CD14-positive monocyte (primary cell): Measurements from ENCODE around the gene ZIC1. TPM values are rescaled to one million over a fixed set of nuclear protein-coding genes. Genes with fewer than 3 reads are reported as not detected.
A peak's percentile ranks its signal among the peaks of the same experiment; 100 is the strongest.

Source experiments
- DNase-seq, 3 donors: peaks; one replicate each; pipeline ENCODE4 v3.0.0-alpha.2; 2011 to 2022
- H2AFZ ChIP-seq: 2 replicates; pipeline ENCODE4 v1.6.0; 2012; ENCODE audit warnings: mild to moderate bottlenecking, low read depth, low read length, inconsistent platforms; ENCODE audit not compliant: insufficient read depth, poor library complexity, severe bottlenecking
- H3K27ac ChIP-seq, 2 donors: 1 replicate in 1 of 2; 2 replicates in 1 of 2; pipeline ENCODE4 v1.5.1; 2012 to 2013; ENCODE audit warnings: low read length in 2 of 2, control low read depth in 1 of 2, inconsistent platforms in 1 of 2, low read depth in 1 of 2, mild to moderate bottlenecking in 1 of 2
- H3K27me3 ChIP-seq, 2 donors: one replicate each; pipeline versions ENCODE4 v1.6.0 to v1.6.1; 2011 to 2013; ENCODE audit warnings: low read length in 2 of 2; ENCODE audit not compliant: control insufficient read depth in 2 of 2, insufficient read depth in 2 of 2
- H3K36me3 ChIP-seq, 2 donors: replicated peaks in 1 of 2; 1 replicate in 1 of 2; 2 replicates in 1 of 2; pipeline versions ENCODE4 v1.5.1 to v1.6.1; 2012 to 2013; ENCODE audit warnings: low read length in 2 of 2, control low read depth in 1 of 2, inconsistent platforms in 1 of 2, mild to moderate bottlenecking in 1 of 2; ENCODE audit not compliant: insufficient read depth in 2 of 2, control insufficient read depth in 1 of 2
- H3K4me1 ChIP-seq, 2 donors: 1 replicate in 1 of 2; 2 replicates in 1 of 2; pipeline versions ENCODE4 v1.5.1 to v1.6.1; 2012 to 2013; ENCODE audit warnings: low read length in 2 of 2, control low read depth in 1 of 2, inconsistent platforms in 1 of 2, mild to moderate bottlenecking in 1 of 2, moderate library complexity in 1 of 2; ENCODE audit not compliant: insufficient read depth in 2 of 2, control insufficient read depth in 1 of 2
- H3K4me2 ChIP-seq: replicated peaks from 2 replicates; pipeline ENCODE3; 2012; ENCODE audit warnings: low read length, moderate library complexity, mild to moderate bottlenecking; ENCODE audit not compliant: poor library complexity, severe bottlenecking; ENCODE audit errors: extremely low read depth
- H3K4me3 ChIP-seq, 3 experiments: fragments of 200-600 bp in 1 of 3; sonication (generic) in 1 of 3; replicated peaks in 1 of 3; 1 replicate in 2 of 3; 2 replicates in 1 of 3; pipeline ENCODE4 v1.5.1; 2011 to 2013; ENCODE audit warnings: low read length in 3 of 3, mild to moderate bottlenecking in 3 of 3, control low read depth in 2 of 3, low read depth in 2 of 3, inconsistent platforms in 1 of 3, moderate library complexity in 1 of 3
- H3K79me2 ChIP-seq: 2 replicates; pipeline ENCODE4 v1.6.0; 2012; ENCODE audit warnings: mild to moderate bottlenecking, control low read depth, inconsistent platforms, low read length, moderate library complexity; ENCODE audit not compliant: insufficient read depth
- H3K9ac ChIP-seq: 2 replicates; pipeline ENCODE4 v1.6.0; 2017; ENCODE audit warnings: low read length, mild to moderate bottlenecking; ENCODE audit not compliant: insufficient read depth, poor library complexity, severe bottlenecking
- H3K9me3 ChIP-seq, 2 donors: replicated peaks in 1 of 2; 1 replicate in 1 of 2; 2 replicates in 1 of 2; pipeline versions ENCODE4 v1.5.1 to v1.6.1; 2012 to 2013; ENCODE audit warnings: low read length in 2 of 2, control low read depth in 1 of 2; ENCODE audit not compliant: control insufficient read depth in 1 of 2, insufficient read depth in 1 of 2
- H4K20me1 ChIP-seq: 2 replicates; pipeline ENCODE4 v1.6.0; 2012; ENCODE audit warnings: mild to moderate bottlenecking, low read length, control low read depth, moderate library complexity; ENCODE audit not compliant: insufficient read depth
- H3K27ac Mint-ChIP-seq, 7 donors: one replicate each; pipeline ENCODE4 v1.8.0; 2020; ENCODE audit warnings: mild to moderate bottlenecking in 7 of 7, mixed read lengths in 7 of 7, moderate library complexity in 6 of 7, inconsistent platforms in 2 of 7
- H3K27me3 Mint-ChIP-seq, 3 donors: one replicate each; pipeline ENCODE4 v1.8.0; 2021 to 2022; ENCODE audit warnings: low read depth in 3 of 3, mild to moderate bottlenecking in 3 of 3, mixed read lengths in 3 of 3, moderate library complexity in 3 of 3, inconsistent platforms in 1 of 3
- H3K36me3 Mint-ChIP-seq, 2 donors: one replicate each; pipeline ENCODE4 v1.8.0; 2020; ENCODE audit warnings: mixed read lengths in 2 of 2, inconsistent platforms in 1 of 2, mild to moderate bottlenecking in 1 of 2
- H3K4me1 Mint-ChIP-seq: one replicate; pipeline ENCODE4 v1.8.0; 2020; ENCODE audit warnings: mild to moderate bottlenecking, mixed read lengths
- H3K4me3 Mint-ChIP-seq, 2 donors: one replicate each; pipeline ENCODE4 v1.8.0; 2020; ENCODE audit warnings: mild to moderate bottlenecking in 2 of 2, mixed read lengths in 2 of 2, moderate library complexity in 1 of 2
- H3K9me3 Mint-ChIP-seq, 7 donors: one replicate each; pipeline ENCODE4 v1.8.0; 2020 to 2022; ENCODE audit warnings: mixed read lengths in 7 of 7, mild to moderate bottlenecking in 6 of 7, moderate library complexity in 6 of 7, inconsistent platforms in 2 of 7
- WGBS: methylation state at CpG from one replicate; pipeline ENCODE4 v1.1.5; 2013; ENCODE audit warnings: missing lambda C conversion rate; ENCODE audit not compliant: insufficient coverage; 5-methylcytosine and 5-hydroxymethylcytosine counted together
- intact Hi-C, 2 donors: fragments of 100-400 bp; cut with micrococcal nuclease; formaldehyde crosslinking; loops; one replicate each; pipeline versions ENCODE4 v1.15.0 to v1.15.1; 2023
- polyA minus RNA-seq: library from RNA; depleted of rRNA, polyadenylated mRNA; stranded (reverse); fragments of >200 nt; gene quantifications from 2 replicates; pipeline ENCODE4 v1.2.3, GENCODE V29; 2012
- polyA plus RNA-seq, 3 donors: library from polyadenylated mRNA; depleted of rRNA in 1 of 3; unstranded in 2 of 3; stranded (reverse) in 1 of 3; fragments of 300-500 nt in 2 of 3; fragments of >200 nt in 1 of 3; fragmentation: Illumina TruSeq in 2 of 3; gene quantifications; 1 replicate in 2 of 3; 2 replicates in 1 of 3; pipeline ENCODE4 v1.2.3, GENCODE V29; 2012 to 2021
- total RNA-seq, 12 experiments: library from RNA in 1 of 12; stranded (reverse) in 1 of 12; fragments of 120-200 nt in 1 of 12; gene quantifications; one replicate each; pipeline ENCODE4 v1.2.4 and lab custom pipeline; 2013 to 2026; ENCODE audit warnings: mixed read lengths in 6 of 12, inconsistent platforms in 1 of 12
- TF ChIP-seq, protein P1 (sequence below): fragments of 200-600 bp; IDR thresholded peaks from one replicate; pipeline ENCODE4 v1.8.0; 2022; ENCODE audit warnings: antibody characterized with exemption, mild to moderate bottlenecking

The ZIC1 gene
- not detected for total RNA-seq (2013)
- polyA plus RNA-seq (not detected), polyA minus RNA-seq (not detected in 2 replicates), total RNA-seq (lab: John Stamatoyannopoulos, UW) (0 to 1.2 (median 0.07) reads per million in 11 experiments)

DNA sequence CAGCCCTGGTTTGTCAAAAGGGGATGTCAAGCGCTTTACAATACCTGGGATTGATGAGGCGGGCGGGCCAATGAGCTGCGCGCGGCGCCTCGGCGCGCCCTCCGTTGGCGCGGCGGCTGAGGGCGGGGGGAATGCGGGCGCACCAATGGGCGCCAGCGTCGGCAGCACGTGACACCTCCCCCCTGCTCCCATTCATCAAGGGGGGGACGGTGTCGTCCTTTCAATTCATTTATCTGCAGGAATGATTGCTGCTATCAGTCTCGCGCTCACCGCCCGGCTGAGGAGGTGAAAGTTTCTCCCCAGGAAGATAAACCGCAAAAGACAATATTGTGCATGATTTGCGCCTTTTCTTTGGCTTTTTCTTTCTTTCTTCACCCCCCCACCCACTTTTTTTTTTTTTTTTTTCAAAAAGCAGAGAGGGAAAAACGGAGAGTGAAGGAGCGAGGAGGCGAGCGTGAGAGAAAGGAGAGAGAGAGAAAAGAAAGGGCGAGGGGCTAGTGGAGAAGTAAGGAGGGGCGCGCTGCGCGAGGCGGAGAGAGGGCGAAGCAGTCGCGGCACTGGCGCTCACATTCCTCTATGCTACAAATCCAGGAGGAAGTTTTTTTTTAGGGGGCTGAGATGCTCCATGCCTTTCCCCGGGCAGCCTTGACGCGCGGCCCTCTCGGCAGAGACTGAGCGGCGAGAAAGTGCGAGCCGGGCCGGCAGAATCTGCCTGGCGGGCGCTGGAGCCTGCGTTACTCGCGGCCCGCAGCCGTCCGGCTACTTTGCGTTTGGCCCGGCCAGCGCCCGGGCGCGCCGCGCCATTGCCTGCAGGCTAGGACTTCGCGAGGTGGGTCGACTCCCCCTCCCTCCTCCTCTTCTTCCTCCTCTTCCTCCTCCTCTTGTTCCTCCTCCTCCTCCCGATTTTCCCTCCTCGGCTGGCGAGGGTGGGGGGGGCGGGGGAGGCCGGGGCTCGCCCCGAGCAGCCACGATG is at the start of gene ZIC1:
ZIC1 (plus strand) TSS at position 223 of the 973 bp plus-strand sequence; CDS start at position 971, 748 bp downstream.
- intact Hi-C loops = no loop called here
- Histone ChIP-seq H3K79me2 (no peaks in the 10 kb centered on the region), H4K20me1 (no peaks in the 10 kb centered on the region), H3K27me3 (peaks cover 85 to 97% of the 10 kb centered on the region in 2 donors), H3K9ac (no peak within 1 kb of the TSS), H3K4me2 (peak within 1 kb of the TSS; percentile 67), H3K36me3 (no peaks in the 10 kb centered on the region), H3K27ac (no peak within 1 kb of the TSS), H3K4me1 (peaks cover 0 to 15% of the 10 kb centered on the region in 2 donors), H3K4me3 (peak within 1 kb of the TSS in 1 of 3 experiments; percentile 67), H2AFZ (peak within 1 kb of the TSS; percentile 41), H3K9me3 (peaks cover 30 to 91% of the 10 kb centered on the region in 2 donors)
- no peak for DNase-seq
- Mint-ChIP-seq H3K4me3 (peak within 1 kb of the TSS; percentile 45 to 73), H3K9me3 (peaks cover 25 to 87% (median 76%) of the 10 kb centered on the region in 7 donors), H3K27ac (peak within 1 kb of the TSS in 1 of 7 donors; percentile 24), H3K27me3 (peaks cover 93 to 98% (median 96%) of the 10 kb centered on the region in 3 donors), H3K4me1 (peaks cover 27% of the 10 kb centered on the region), H3K36me3 (peaks cover 21 to 43% of the 10 kb centered on the region in 2 donors)
- TF ChIP-seq, protein P1, sequence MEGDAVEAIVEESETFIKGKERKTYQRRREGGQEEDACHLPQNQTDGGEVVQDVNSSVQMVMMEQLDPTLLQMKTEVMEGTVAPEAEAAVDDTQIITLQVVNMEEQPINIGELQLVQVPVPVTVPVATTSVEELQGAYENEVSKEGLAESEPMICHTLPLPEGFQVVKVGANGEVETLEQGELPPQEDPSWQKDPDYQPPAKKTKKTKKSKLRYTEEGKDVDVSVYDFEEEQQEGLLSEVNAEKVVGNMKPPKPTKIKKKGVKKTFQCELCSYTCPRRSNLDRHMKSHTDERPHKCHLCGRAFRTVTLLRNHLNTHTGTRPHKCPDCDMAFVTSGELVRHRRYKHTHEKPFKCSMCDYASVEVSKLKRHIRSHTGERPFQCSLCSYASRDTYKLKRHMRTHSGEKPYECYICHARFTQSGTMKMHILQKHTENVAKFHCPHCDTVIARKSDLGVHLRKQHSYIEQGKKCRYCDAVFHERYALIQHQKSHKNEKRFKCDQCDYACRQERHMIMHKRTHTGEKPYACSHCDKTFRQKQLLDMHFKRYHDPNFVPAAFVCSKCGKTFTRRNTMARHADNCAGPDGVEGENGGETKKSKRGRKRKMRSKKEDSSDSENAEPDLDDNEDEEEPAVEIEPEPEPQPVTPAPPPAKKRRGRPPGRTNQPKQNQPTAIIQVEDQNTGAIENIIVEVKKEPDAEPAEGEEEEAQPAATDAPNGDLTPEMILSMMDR = no peak
- WGBS = 9% methylated on average over 24 of the region's 80 CpGs

GRCh38 chr3:147360051-147360439 is 49.1 kb upstream of the ZIC1 start:
- H3K27ac Mint-ChIP-seq = no peak overlapping the region
- no peak overlapping the region for H3K27ac ChIP-seq
- no peak overlapping the region for H3K9ac ChIP-seq
- DNase-seq = no peak
- H3K4me3 ChIP-seq = no peak overlapping the region
- 0% methylated on average over 2 of the region's 5 CpGs for WGBS
- TF ChIP-seq, protein P1 = no peak
- intact Hi-C loops = no loop called here
- peaks cover 72 to 78% (median 77%) of the 10 kb centered on the region in 3 donors for H3K27me3 Mint-ChIP-seq
- H3K36me3 ChIP-seq = no peaks in the 10 kb centered on the region
- no peaks in the 10 kb centered on the region for H3K4me1 Mint-ChIP-seq
- H3K4me2 ChIP-seq = no peak overlapping the region
- H3K4me3 Mint-ChIP-seq = peak overlapping the region in 1 of 2 donors; percentile 72
- H3K36me3 Mint-ChIP-seq = peaks cover 7 to 15% of the 10 kb centered on the region in 2 donors
- no peaks in the 10 kb centered on the region for H3K79me2 ChIP-seq
- peaks cover 69 to 82% of the 10 kb centered on the region in 2 donors for H3K27me3 ChIP-seq
- H3K4me1 ChIP-seq = no peaks in the 10 kb centered on the region
- no peak overlapping the region for H2AFZ ChIP-seq
- peaks cover 5 to 53% (median 39%) of the 10 kb centered on the region in 7 donors for H3K9me3 Mint-ChIP-seq
- peaks cover 19 to 68% of the 10 kb centered on the region in 2 donors for H3K9me3 ChIP-seq
- no peaks in the 10 kb centered on the region for H4K20me1 ChIP-seq
